Measurements from ENCODE around the gene TAS2R60. TPM values are rescaled to one million over a fixed set of nuclear protein-coding genes. Genes with fewer than 3 reads are reported as not detected.

Gene TAS2R60
- total RNA-seq, 1 donor: not detected

- H4K20me1 ChIP-seq (ENCODE audit: insufficient read depth, low read length): peaks cover 2% of the 10 kb centered on the region
- H2AFZ ChIP-seq (ENCODE audit: low read length): no peak overlapping the region
- H3K9me3 ChIP-seq (ENCODE audit: low read depth, low read length): no peaks in the 10 kb centered on the region
- no peak overlapping the region for H3K27ac ChIP-seq (ENCODE audit: low read depth, low read length)
- DNase-seq (ENCODE audit: insufficient read length, low spot score, missing footprints): peak; percentile 85
- no peaks in the 10 kb centered on the region for H3K79me2 ChIP-seq (ENCODE audit: insufficient read depth, low read length)
- peaks cover 8% of the 10 kb centered on the region for H3K4me1 ChIP-seq (ENCODE audit: insufficient read depth, low read length)
- H3K27me3 ChIP-seq (ENCODE audit: insufficient read depth, low read length): peaks cover 3% of the 10 kb centered on the region
- no peak overlapping the region for H3K4me3 ChIP-seq (ENCODE audit: insufficient read depth, low read length)
- TF ChIP-seq CTCF (IDR thresholded peaks at IDR 0.05; ENCODE audit: extremely low read depth, low read depth, low read length): no peak
- H3K4me2 ChIP-seq (ENCODE audit: insufficient read depth, low read length): no peak overlapping the region
- peaks cover 3% of the 10 kb centered on the region for H3K36me3 ChIP-seq (ENCODE audit: insufficient read depth, low read length)
Observed at GRCh38 chr7:143397710-143398530, 45.3 kb upstream of the TAS2R60 start.

- Histone ChIP-seq H3K9me3 (ENCODE audit: low read depth, low read length) (no peaks in the 10 kb centered on the region), H2AFZ (ENCODE audit: low read length) (no peak overlapping the region), H3K4me2 (ENCODE audit: insufficient read depth, low read length) (no peak overlapping the region), H3K4me1 (ENCODE audit: insufficient read depth, low read length) (peaks cover under 1% of the 10 kb centered on the region), H3K36me3 (ENCODE audit: insufficient read depth, low read length) (no peaks in the 10 kb centered on the region), H3K27me3 (ENCODE audit: insufficient read depth, low read length) (peaks cover 3% of the 10 kb centered on the region), H3K27ac (ENCODE audit: low read depth, low read length) (no peak overlapping the region), H3K4me3 (ENCODE audit: insufficient read depth, low read length) (no peak overlapping the region), H4K20me1 (ENCODE audit: insufficient read depth, low read length) (no peaks in the 10 kb centered on the region), H3K79me2 (ENCODE audit: insufficient read depth, low read length) (no peaks in the 10 kb centered on the region)
- no peak for TF ChIP-seq CTCF (IDR thresholded peaks at IDR 0.05; ENCODE audit: extremely low read depth, low read depth, low read length)
- no peak for DNase-seq (ENCODE audit: insufficient read length, low spot score, missing footprints)
Observed at GRCh38 chr7:143398616-143399015, 44.6 kb upstream of the TAS2R60 start.

GRCh38 chr7:143399151-143399550, 44.1 kb upstream of the TAS2R60 start:
- Histone ChIP-seq H3K9me3 (ENCODE audit: low read depth, low read length) (no peaks in the 10 kb centered on the region), H3K27me3 (ENCODE audit: insufficient read depth, low read length) (peaks cover 3% of the 10 kb centered on the region), H3K4me1 (ENCODE audit: insufficient read depth, low read length) (no peaks in the 10 kb centered on the region), H2AFZ (ENCODE audit: low read length) (no peak overlapping the region), H3K36me3 (ENCODE audit: insufficient read depth, low read length) (no peaks in the 10 kb centered on the region), H3K27ac (ENCODE audit: low read depth, low read length) (no peak overlapping the region), H3K4me2 (ENCODE audit: insufficient read depth, low read length) (no peak overlapping the region), H4K20me1 (ENCODE audit: insufficient read depth, low read length) (no peaks in the 10 kb centered on the region), H3K79me2 (ENCODE audit: insufficient read depth, low read length) (no peaks in the 10 kb centered on the region), H3K4me3 (ENCODE audit: insufficient read depth, low read length) (no peak overlapping the region)
- no peak for TF ChIP-seq CTCF (IDR thresholded peaks at IDR 0.05; ENCODE audit: extremely low read depth, low read depth, low read length)
- no peak for DNase-seq (ENCODE audit: insufficient read length, low spot score, missing footprints)

- Histone ChIP-seq H3K9me3 (ENCODE audit: low read depth, low read length) (no peaks in the 10 kb centered on the region), H3K27me3 (ENCODE audit: insufficient read depth, low read length) (peaks cover 3% of the 10 kb centered on the region), H2AFZ (ENCODE audit: low read length) (no peak overlapping the region), H3K27ac (ENCODE audit: low read depth, low read length) (no peak overlapping the region), H3K36me3 (ENCODE audit: insufficient read depth, low read length) (no peaks in the 10 kb centered on the region), H4K20me1 (ENCODE audit: insufficient read depth, low read length) (no peaks in the 10 kb centered on the region), H3K4me2 (ENCODE audit: insufficient read depth, low read length) (no peak overlapping the region), H3K4me1 (ENCODE audit: insufficient read depth, low read length) (no peaks in the 10 kb centered on the region), H3K79me2 (ENCODE audit: insufficient read depth, low read length) (no peaks in the 10 kb centered on the region), H3K4me3 (ENCODE audit: insufficient read depth, low read length) (no peak overlapping the region)
- no peak for DNase-seq (ENCODE audit: insufficient read length, low spot score, missing footprints)
- TF ChIP-seq CTCF (IDR thresholded peaks at IDR 0.05; ENCODE audit: extremely low read depth, low read depth, low read length): no peak
Observed at GRCh38 chr7:143399642-143400041, 43.6 kb upstream of the TAS2R60 start.
